Measurements from ENCODE around the gene SEC24A.
"Not testable (repeated sequence)": the region's sequence is repeated elsewhere in the genome, so short reads cannot be mapped to it uniquely, and the experiment has no call there.

SEC24A gene

DNA sequence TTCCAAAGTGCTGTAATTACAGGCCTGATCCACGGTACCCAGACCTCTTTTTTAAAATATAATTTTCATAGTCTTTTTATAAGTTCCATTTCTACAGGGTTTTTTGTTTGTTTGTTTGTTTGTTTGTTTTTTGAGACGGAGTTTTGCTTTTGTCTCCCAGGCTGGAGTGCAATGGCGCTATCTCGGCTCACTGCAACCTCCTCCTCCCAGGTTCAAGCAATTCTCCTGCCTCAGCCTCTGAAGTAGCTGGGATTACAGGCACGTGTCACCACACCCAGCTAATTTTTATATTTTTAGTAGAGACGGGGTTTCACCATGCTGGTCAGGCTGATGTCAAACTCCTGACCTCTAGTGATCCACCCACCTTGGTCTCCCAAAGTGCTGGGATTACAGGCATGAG lies 2.1 kb downstream of the SEC24A start:
- DNase-seq (ENCODE audit: low spot score): not testable (repeated sequence)

DNA sequence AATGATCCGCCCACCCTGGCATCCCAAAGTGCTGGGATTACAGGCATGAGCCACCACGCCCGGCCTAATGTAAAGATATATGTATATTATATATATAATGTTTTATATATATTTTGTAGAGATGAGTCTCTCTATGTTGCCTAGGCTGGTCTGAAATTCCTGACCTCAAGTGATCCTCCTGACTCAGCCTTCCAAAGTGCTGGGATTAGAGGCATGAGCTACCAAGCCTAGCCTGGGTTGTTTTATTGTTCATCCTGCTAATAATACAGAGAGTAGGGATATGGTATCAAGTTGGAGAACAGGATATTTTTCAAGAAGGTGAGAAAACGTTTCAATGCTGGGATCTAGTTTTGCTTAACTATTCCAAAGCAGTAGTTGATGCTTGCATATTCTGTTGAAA lies 2.9 kb downstream of the SEC24A start:
- DNase-seq (ENCODE audit: low spot score): no peak

DNA sequence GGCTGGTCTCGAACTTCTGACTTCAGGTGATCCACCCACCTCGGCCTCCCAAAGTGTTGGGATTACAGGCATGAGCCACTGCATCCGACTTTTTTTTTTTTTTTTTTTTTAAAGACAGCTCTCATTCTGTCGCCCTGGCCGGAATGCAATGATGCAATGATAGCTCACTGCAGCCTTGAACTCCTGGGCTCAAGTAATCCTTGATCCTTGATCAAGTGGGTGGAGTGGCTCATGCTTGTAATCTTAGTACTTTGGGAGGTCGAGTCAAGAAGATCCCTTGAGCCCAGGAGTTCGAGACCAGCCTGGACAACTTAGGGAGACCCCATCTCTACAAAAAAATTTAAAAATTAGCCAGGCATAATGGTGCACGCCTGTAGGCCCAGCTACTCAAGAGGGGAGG lies 8.1 kb downstream of the SEC24A start:
- no peak for DNase-seq (ENCODE audit: low spot score)

DNA sequence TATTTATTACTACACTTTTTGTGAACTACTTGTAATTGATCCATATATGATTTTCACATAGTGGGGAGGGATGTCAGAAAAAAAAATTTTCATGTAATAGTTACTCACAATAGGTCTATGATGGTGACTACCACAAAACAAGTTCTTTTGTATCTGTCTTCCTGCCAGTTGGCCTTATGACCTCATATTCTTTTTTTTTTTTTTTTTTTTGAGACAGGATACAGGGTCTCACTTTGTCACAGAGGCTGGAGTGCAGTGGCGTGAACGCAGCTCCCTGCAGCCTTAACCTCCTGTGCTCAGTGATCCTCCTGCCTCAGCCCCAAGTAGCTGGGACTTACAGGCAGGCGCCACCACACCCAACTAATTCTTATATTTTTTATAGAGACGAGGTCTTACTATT lies 10.9 kb downstream of the SEC24A start:
- DNase-seq (ENCODE audit: low spot score): no peak

DNA sequence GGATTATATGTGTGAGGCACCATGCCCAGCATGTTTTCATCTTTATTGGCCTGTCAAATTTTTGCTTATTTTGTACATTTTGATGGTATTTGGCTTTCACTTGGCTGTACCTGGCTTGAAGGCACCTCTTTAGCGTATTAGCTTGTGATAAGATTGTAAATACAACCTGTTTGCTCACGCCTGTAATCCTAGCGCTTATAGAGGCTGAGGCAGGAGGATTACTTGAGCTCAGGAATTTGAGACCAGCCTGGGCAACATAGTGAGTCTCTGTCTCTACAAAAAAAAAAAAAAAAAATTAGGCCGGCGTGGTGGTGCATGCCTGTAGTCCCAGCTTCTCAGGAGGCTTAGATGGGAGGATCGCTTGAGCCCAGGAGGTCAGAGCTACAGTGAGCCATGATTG lies 11.3 kb downstream of the SEC24A start:
- no peak for DNase-seq (ENCODE audit: low spot score)

DNA sequence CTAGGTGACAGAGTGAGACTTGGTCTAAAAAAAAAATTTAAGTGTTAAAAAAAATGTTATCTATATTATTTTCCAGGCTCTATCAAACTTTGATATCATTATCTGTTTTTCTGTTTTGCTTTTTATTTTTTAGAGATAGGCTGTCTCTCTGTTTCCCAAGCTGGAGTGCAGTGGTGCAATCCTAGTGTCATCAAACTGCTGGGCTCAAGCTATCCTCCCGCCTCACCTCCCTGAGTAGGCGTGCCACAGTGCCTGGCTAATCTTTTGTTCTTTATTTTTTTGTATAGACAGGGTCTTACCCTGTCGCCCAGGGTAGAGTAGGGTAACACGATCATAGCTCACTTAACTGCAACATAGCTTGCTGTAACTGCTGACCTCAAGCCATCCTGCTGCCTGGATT lies 14.4 kb downstream of the SEC24A start:
- no peak for DNase-seq (ENCODE audit: low spot score)

DNA sequence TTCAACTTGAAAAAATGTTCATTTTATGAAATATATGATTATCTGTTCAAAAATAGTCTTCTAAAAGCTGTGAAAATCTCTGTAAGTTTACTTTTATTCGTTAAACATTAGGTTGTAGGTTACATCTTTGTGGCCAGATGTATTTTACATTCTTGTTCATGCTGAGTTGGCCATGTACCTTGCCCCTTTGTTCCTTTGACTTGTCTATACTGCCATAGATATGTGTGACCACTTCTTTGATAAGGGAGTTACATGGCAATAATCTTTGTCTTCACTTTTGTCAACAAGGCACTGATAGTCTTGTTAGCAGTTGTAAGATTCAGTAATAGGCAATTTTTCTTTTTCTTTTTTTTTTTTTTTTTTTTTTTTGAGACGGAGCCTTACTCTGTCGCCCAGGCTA lies 15.9 kb downstream of the SEC24A start:
- no peak for DNase-seq (ENCODE audit: low spot score)

DNA sequence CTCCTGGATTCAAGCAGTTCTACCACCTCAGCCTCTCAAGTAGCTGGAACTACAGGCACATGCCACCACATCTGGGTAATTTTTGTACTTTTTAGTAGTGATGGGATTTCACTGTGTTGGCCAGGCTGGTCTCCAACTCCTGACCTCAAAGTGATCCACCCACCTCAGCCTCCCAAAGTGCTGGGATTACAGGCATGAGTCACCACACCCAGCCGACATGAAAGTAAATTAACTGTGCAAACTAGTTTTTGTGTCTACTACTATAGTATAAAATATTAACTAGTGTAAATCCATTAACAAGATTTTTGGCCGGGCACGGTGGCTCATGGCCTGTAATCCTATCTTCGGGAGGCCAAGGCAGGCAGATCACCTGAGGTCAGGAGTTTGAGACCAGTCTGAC lies 25.0 kb downstream of the SEC24A start:
- DNase-seq (ENCODE audit: low spot score): not testable (repeated sequence)

DNA sequence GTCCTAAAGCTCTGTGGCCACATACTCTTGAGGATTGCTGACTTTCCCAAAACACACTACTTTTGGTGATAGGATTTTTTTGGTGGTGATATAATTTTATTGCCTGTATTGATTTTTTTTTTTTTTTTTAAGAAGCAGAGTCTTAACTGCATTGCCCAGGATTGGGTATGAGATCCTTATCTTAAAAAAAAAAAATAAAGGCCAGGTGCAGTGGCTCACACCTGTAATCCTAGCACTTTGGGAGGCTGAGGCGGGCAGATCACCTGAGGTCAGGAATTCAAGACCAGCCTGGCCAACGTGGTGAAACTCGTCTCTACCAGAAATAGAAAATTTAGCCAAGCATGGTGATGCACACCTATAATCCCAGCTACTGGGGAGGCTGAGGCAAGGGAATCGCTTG lies 28.8 kb downstream of the SEC24A start:
- DNase-seq (ENCODE audit: low spot score): not testable (repeated sequence)

DNA sequence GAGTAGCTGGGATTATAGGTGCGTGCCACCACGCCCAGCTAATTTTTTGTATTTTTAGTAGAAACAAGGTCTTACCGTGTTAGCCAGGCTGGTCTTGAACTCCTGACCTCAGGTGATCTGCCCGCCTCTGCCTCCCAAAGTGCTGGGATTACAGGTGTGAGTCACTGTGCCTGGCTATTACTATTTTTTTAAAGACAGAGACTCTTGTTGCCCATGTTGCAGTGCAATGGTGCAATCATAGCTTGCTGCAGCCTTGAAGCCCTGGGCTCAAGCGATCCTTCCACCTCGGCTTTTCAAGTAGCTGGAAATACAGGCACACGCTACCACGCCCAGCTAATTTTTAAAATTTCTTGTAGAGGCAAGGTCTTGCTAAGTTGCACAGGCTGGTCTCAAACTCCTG lies 41.6 kb downstream of the SEC24A start:
- DNase-seq (ENCODE audit: low spot score): not testable (repeated sequence)

DNA sequence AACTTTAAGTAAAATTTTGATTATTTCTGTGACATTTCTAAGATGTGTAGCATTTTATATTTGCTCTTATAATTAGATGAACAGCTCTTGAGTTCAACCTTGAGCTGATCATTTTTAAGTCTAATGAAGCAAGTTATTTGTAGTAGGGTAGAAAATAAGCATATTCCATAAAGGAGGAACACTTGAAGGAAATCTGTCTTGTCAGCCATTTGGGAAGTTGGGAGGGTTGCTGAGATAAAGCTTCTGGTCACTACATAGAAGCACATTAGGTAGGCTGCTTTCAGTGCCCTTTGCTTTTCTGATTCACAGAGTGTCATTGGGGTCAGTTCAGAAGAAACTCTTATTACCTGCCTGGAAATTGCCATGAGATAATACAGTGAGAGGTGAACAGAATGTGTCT lies 44.1 kb downstream of the SEC24A start:
- DNase-seq (ENCODE audit: low spot score): no peak

DNA sequence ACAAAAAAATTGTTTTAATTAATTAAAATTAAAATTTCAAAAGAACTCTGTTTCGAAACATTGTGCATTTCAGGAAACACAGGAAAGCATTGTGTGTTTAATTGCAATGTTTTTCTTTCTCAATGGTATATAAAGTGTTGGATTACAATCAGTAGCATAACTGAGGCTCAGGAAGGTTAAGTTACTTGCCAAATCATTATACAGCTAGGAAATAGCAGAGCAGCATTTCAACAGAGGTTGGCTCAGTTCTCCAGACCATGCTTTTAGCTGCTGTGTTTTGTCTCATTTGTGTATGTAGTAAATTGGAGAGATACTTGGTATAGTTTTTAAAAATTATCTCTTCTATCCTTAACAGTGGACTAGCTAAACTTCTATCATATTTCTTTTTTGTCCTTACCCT lies 59.7 kb downstream of the SEC24A start:
- no peak for DNase-seq (ENCODE audit: low spot score)

DNA sequence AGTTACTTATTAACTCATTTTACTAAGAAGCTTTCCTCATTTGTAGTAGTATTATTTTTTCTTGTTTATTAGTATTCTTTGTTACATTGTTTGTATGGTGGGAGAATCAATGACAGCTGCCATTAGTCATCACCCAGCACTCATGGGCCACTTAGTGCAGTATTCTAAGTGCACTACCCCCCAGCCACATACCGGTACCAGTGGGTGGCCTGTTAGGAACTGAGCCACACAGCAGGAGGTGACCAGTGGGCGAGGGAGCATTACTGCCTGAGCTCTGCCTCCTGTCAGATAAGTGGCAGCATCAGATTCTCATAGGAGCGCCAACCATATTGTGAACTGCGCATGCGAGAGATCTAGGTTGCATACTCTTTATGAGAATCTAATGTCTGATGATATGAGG lies 65.5 kb downstream of the SEC24A start:
- DNase-seq (ENCODE audit: low spot score): no peak

DNA sequence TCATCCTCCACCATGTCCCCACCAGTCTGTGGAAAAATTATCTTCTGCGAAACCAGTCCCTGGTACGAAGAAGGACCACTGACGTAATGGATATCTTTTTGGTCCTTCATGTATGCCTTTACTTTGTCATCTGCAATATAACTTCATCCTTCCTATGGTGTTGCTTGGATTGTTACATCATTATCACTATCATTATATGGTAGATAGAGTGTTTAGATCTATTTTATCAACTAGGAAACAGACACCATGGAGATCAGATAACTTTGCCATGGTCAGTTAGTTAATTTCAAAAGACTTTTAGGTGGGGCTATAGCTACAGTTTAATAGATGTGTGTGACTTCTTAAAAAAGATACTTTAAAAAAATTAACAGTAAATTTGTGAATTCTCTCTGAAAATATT lies 66.0 kb downstream of the SEC24A start:
- no peak for DNase-seq (ENCODE audit: low spot score)

DNA sequence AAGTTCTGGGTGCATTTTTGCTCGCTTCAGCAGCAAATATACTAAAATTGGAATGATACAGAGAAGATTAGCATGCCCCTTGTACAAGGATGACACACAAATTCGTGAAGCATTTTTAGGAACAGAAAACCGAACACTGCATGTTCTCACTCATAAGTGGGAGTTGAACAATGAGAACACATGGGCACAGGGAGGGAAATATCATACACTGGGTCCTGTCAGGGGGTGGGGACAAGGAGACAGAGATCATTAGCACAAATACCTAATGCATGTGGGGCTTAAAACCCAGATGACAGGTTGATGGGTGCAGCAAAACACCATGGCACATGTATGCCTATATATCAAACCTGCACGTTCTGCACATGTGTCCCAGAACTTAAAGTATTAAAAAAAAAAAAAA lies 66.9 kb downstream of the SEC24A start:
- DNase-seq (ENCODE audit: low spot score): not testable (repeated sequence)

DNA sequence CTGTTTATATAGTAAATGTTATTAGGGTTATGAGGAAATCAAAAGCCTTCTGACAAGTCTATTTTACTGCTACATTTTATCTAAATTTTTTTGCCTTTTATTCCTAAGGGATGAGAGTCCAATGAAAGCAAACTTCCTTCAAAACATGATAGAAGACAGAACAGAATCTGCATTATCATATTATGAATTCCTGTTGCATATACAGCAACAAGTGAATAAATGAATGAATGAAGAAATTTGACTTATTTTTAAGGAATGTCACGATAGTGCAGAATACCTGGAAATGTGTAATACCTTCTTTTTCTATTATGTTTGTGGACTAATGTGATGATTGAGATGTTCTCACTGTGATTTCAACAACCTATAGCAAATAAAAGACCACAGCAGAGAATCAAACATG lies 76.3 kb downstream of the SEC24A start:
- no peak for DNase-seq (ENCODE audit: low spot score)

DNA sequence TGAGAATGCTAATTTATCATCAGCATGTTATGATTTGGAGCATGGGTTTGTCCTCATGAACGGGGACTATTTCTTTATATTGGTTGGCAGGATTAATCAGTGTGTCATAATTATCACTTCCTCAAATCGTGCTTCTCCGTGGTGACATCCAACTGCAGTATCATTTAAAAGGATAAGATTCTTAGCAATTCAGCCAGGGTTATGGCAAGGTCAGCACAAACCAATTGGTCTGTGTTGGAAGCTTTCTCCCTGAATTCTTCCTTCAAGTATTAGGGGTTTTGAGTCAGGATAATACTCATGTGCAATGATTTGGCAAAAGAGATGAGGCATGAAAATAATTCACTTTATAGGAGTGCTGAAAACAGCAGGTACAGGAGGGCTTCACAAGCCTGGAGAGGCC lies 84.2 kb downstream of the SEC24A start:
- no peak for DNase-seq (ENCODE audit: low spot score)

DNA sequence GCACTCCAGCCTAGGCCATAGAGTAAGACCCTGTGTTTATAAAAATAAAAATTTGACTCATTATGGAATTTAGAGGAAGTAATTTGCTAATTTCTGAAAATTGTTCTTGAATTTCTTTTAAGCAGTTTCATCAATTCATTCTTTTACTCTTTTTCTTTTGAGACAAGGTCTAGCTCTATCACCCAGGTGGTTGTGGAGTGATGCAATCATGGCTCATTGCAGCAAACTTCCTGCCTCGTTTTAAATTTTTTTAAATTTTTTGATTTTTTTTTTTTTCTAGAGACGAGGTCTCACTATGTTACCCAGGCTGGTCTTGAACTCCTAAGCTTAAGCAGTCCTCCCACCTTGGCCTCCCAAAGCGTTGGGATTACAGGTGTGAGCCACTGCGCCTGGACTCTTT lies 86.7 kb downstream of the SEC24A start:
- DNase-seq (ENCODE audit: low spot score): no peak

DNA sequence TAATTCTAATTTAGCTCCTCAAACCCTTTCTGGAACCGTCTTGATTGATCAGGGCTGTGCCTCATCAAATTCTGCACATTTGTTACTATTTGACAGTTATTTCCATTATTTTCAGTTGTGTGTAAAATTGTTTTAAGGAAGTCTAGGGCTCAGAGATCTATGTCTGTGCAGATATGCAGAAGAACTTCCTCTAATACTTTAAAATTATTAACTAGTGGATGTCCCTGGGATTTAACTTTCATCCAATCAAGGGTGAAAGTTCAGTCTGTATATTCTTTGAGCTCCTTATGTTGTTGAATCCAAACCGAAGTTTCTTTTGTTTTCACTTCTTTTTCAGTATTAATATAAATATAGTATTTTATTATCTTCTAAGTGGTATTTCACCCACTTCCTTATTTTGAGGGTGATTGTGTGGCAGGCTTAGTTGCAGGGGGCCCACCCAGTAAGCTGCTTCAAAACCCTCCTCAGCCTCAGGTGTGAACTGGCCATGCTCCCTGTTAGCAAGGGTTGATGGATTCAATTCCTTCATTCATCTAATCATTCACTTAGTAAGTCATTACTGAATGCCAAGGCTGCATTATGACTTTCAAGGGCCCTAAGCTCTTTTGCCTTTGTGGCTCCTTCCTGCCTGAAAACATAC lies 87.7 kb downstream of the SEC24A start:
- no peak for DNase-seq (ENCODE audit: low spot score)

DNA sequence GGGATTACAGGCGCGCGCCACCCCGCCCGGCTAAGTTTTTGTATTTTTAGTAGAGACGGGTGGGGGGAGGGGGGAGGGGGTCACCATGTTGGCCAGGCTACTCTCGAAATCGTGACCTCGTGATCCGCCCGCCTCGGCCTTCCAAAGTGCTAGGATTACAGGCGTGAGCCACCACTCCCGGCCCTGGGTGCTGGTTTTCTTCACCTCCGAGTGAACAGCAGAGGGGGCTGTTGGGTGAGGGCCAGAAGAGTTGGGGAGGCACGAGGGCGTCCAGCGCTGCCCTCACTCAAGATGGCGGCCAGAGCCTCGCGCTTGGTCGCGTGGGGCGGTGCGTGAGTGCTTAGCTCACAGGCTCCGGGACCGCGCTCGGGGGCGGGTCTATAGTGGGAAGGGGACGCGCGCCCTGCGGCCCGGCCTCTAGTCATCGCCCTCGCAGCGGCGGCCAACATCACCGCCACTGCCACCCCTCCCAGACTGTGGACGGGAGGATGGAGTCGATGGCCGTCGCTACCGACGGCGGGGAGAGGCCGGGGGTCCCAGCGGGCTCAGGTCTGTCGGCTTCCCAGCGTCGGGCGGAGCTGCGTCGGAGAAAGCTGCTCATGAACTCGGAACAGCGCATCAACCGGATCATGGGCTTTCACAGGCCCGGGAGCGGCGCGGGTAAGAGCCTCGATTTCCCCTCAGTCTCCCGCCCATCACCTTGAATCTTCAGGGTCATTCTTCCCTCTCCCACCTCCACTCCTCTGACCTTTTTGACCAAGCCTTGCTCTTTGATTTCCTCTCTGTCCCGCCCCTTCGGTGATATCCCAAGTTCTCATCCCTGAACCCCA lies 89.8 kb downstream of the SEC24A start, which contains the start of gene CAMLG:
CAMLG (plus strand) TSS at position 416 of the 830 bp plus-strand sequence; CDS start at position 489, 73 bp downstream.
- DNase-seq (ENCODE audit: low spot score): peak; percentile 98

DNA sequence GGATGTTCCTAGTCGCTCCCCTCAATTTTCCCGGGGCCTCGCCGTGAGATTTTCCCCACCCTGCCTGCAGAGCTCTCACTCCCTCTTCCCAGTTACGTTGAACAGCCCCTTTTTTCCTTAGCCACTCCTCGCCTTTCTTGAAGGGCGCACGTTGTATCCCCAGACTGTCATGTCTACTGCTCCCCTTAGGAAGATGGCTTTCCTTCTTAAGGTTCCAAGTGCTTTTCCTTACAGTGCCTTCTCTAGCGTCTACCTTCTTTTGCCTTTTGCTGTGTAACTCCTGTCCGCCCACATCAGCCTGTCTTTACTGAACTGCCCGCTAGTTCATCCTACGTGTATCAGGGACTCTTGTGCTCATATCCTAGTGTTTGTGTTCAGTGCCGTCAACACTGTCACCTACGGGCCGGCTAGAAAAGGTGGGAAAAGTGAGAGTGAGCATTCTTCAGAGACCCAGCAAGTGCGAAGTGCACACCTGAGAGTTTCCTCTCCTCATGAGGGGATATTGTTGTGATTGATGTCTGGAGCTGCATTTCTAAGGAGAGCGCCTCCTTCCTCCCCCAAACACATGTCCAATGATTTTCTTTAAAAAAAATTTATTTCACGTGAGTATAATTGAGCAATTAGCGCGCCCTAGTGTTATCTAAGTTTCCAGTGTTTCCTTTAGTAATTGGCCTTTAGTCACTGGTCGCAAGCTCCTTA lies 90.5 kb downstream of the SEC24A start:
- peak; percentile 64 for DNase-seq (ENCODE audit: low spot score)

DNA sequence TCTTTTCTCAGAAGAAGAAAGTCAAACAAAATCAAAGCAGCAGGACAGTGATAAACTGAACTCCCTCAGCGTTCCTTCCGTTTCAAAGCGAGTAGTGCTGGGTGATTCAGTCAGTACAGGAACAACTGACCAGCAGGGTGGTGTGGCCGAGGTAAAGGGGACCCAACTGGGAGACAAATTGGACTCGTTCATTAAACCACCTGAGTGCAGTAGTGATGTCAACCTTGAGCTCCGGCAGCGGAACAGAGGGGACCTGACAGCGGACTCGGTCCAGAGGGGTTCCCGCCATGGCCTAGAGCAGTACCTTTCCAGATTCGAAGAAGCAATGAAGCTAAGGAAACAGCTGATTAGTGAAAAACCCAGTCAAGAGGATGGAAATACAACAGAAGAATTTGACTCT lies 92.5 kb downstream of the SEC24A start:
- no peak for DNase-seq (ENCODE audit: low spot score)

DNA sequence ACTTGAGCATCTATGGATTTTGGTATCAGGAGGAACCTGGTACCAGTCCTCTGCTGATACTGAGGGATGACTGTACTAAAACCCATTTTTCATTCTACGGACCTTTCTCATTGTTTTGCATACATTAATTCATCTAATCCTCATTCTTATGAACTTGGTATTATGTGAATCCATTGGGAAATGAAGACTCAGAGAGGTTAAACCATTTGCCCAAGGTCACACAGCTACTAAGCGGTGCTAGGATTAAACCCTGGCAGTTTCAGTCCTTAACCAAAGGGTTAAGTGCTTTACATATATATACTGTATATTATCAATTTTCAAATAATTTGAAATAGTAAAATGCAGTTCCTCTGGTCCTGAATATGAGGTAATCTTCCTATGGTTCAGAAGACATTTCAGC lies 93.5 kb downstream of the SEC24A start:
- DNase-seq (ENCODE audit: low spot score): no peak
